Activated CD8-positive, alpha-beta T cell treated with anti-CD3 and anti-CD28 coated beads, Interleukin-2, amount 10 ng/mL, durations not matched to agents 7 days and 5 days (primary cell): Measurements from ENCODE around the gene MUC15. TPM values are rescaled to one million over a fixed set of nuclear protein-coding genes. Genes with fewer than 3 reads are reported as not detected.
"Not testable (repeated sequence)": the region's sequence is repeated elsewhere in the genome, so short reads cannot be mapped to it uniquely, and the experiment has no call there.

ENCODE experiments used
- ATAC-seq: fragments of 150-1000 bp; cut with Tn5 transposase; one replicate; pipeline ENCODE4 v1.10.0; 2021; ENCODE audit warnings: moderate library complexity
- CTCF ChIA-PET: fragments of 350-600 bp; sonication (Branson Sonifier 250); formaldehyde crosslinking; loops from one replicate; lab custom pipeline; 2021; ENCODE audit warnings: antibody characterized with exemption; lab: Charles Lee
- POLR2A ChIA-PET: fragments of 350-600 bp; sonication (Branson Sonifier 250); formaldehyde crosslinking; loops from one replicate; lab custom pipeline; 2021; ENCODE audit warnings: antibody characterized with exemption; lab: Charles Lee
- DNase-seq: peaks from one replicate; pipeline ENCODE4 v3.0.0-alpha.2; 2020
- H3K27ac Mint-ChIP-seq: one replicate; pipeline ENCODE4 v1.8.0; 2021; ENCODE audit warnings: mild to moderate bottlenecking, mixed read lengths
- H3K27me3 Mint-ChIP-seq: one replicate; pipeline ENCODE4 v1.8.0; 2021; ENCODE audit warnings: low read depth, mixed read lengths
- H3K36me3 Mint-ChIP-seq: one replicate; pipeline ENCODE4 v1.8.0; 2021; ENCODE audit warnings: low read depth, mixed read lengths
- H3K4me1 Mint-ChIP-seq: one replicate; pipeline ENCODE4 v1.8.0; 2021; ENCODE audit warnings: low read depth, mixed read lengths
- H3K4me3 Mint-ChIP-seq: one replicate; pipeline ENCODE4 v1.8.0; 2021; ENCODE audit warnings: mild to moderate bottlenecking, mixed read lengths
- H3K9me3 Mint-ChIP-seq: one replicate; pipeline ENCODE4 v1.8.0; 2022; ENCODE audit warnings: mixed read lengths; ENCODE audit not compliant: insufficient read depth
- total RNA-seq, 2 experiments: library from RNA; stranded (reverse); gene quantifications; one replicate each; pipeline ENCODE4 v1.2.3, GENCODE V29; 2021

MUC15 gene
- total RNA-seq, result not detected

DNA sequence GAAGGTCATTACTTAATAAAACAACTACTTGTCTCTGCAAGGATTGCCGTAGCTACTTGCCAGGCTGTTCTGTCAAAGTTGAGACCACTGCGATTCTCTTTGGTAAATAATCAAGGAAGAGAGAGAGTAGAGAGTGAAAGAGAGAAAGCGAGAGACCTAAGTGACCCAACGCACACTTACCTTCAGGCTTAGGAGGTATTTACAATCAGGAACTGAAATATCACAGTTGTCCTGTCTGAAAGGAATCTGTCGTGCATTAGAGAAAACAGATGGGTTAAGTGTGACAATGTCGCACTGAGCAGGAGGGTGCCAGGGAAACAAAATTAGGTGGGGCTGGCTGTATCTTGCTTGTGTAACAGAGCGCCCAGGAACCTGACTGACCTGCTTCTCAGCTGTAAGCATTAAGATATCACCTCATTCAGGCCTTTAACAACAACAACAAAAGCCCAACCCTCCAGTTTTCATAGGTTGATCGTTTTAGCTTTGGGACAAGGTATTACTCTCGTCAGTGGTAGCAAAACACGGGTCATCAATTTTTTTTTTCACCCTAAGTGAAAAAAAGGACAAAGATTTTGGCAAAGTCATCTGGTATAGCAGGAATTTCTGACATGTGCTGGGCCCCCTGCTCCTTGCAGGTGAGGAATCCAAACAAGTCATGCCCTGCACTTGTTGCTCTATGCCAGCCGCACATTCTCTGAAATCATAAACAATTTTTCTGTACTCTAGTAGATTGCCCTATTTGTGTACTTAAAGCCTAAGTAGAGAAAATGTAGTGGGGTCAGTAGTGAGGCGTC is at the start of gene MUC15:
Gene MUC15 (minus strand): TSS at position 403 of the 794 bp plus-strand sequence. CDS start 5,169 bp downstream, outside the sequence.
- ChIA-PET CTCF (no interaction called here), POLR2A (no interaction called here)
- Mint-ChIP-seq H3K27ac (no peak within 1 kb of the TSS), H3K4me3 (no peak within 1 kb of the TSS), H3K9me3 (no peaks in the 10 kb centered on the region), H3K36me3 (no peaks in the 10 kb centered on the region), H3K27me3 (no peaks in the 10 kb centered on the region), H3K4me1 (no peaks in the 10 kb centered on the region)
- ATAC-seq (no peak), DNase-seq (no peak)

DNA sequence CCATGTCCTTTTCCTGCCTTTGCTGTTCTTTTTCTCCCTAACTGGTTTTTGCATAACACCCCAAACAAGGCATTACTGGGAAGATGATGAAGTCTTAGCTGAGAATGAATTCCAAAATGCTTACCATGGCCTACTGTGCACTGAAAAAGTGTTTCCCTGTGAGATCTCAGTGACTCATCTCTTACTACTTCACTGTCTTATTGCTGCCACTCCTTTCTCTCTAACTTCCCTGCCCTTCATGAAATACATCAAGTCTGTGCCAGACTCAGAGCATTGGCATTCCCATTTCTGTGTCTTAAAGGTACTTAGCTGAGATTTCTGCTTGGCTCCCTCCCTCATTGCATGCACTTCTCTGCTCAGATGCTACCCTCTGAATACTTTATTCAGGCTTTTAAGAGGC is 49.1 kb upstream of the MUC15 start:
- no peaks in the 10 kb centered on the region for H3K4me1 Mint-ChIP-seq
- ChIA-PET POLR2A (no interaction called here), CTCF (no interaction called here)
- no peaks in the 10 kb centered on the region for H3K36me3 Mint-ChIP-seq
- no peaks in the 10 kb centered on the region for H3K27me3 Mint-ChIP-seq
- no peak overlapping the region for H3K4me3 Mint-ChIP-seq
- peaks cover 6% of the 10 kb centered on the region for H3K9me3 Mint-ChIP-seq
- no peak for ATAC-seq
- no peak for DNase-seq
- no peak overlapping the region for H3K27ac Mint-ChIP-seq

DNA sequence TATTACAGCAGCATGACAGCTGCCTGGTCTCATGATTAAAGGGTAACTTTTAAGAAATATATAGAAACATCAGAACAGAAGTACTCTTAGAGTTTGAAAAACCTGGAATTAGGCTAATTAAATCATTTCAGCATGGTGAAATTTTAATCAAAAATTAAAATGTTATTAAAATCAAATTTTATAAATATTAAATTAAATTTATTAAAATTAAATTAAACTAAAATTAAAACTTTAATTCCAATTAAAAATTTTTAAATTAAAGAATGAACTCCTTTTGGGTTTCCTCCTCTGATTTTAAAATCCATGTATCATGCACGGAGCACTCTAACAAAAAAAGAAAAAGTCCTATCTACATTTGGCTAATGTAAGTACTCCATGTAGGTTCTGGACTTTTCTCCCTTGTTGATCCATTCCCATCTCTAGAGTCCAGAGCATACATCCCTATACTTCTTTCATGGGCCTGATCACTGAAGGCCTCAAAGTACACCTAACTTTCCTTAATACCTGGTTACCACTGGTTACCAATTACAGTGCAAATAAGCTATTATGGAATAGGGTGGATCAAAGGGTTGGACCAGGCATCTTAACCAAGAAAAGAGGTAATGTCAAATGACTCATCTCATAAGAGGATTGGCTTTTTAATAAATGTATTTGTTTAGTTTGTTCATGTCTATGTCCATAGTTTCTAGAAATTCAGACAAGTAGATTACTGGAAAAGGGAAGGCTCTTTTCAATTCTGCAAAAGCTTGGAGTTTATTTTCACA is 48.4 kb upstream of the MUC15 start:
- ChIA-PET CTCF (no interaction called here), POLR2A (no interaction called here)
- H3K9me3 Mint-ChIP-seq, result peaks cover 6% of the 10 kb centered on the region
- no peaks in the 10 kb centered on the region for H3K36me3 Mint-ChIP-seq
- H3K27me3 Mint-ChIP-seq, result no peaks in the 10 kb centered on the region
- no peaks in the 10 kb centered on the region for H3K4me1 Mint-ChIP-seq
- no peak for ATAC-seq
- H3K27ac Mint-ChIP-seq, result no peak overlapping the region
- H3K4me3 Mint-ChIP-seq, result no peak overlapping the region
- no peak for DNase-seq

GRCh38 chr11:26618441-26618840 is 46.4 kb upstream of the MUC15 start:
- ATAC-seq (no peak), DNase-seq (no peak)
- Mint-ChIP-seq H3K4me1 (no peaks in the 10 kb centered on the region), H3K36me3 (no peaks in the 10 kb centered on the region), H3K27ac (no peak overlapping the region), H3K4me3 (no peak overlapping the region), H3K9me3 (peaks cover 11% of the 10 kb centered on the region), H3K27me3 (no peaks in the 10 kb centered on the region)
- POLR2A ChIA-PET, result no interaction called here
- CTCF ChIA-PET, result no interaction called here

DNA sequence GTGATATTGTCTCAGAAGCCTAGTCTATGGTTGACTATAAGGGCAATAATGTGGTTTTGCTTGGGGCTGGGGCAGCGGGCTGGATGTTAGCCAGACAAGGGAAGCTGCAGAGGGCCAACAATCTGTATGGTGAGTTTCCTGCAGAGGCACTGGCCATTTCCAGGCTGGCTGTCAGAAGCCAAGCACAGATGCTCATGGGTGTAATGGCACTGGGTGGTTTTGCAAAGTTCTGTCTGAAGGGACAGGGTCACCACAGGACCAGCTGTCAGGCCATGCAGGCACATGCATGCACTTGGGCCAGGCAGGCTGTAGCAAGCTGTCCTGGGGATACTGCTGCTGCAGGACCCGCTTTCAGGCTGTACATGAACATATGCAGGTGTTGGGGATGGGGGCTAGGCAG is 41.7 kb upstream of the MUC15 start:
- Mint-ChIP-seq H3K36me3 (no peaks in the 10 kb centered on the region), H3K27me3 (no peaks in the 10 kb centered on the region), H3K9me3 (peaks cover 14% of the 10 kb centered on the region), H3K27ac (no peak overlapping the region), H3K4me3 (no peak overlapping the region), H3K4me1 (no peaks in the 10 kb centered on the region)
- DNase-seq, result no peak
- ChIA-PET CTCF (no interaction called here), POLR2A (no interaction called here)
- ATAC-seq, result no peak

DNA sequence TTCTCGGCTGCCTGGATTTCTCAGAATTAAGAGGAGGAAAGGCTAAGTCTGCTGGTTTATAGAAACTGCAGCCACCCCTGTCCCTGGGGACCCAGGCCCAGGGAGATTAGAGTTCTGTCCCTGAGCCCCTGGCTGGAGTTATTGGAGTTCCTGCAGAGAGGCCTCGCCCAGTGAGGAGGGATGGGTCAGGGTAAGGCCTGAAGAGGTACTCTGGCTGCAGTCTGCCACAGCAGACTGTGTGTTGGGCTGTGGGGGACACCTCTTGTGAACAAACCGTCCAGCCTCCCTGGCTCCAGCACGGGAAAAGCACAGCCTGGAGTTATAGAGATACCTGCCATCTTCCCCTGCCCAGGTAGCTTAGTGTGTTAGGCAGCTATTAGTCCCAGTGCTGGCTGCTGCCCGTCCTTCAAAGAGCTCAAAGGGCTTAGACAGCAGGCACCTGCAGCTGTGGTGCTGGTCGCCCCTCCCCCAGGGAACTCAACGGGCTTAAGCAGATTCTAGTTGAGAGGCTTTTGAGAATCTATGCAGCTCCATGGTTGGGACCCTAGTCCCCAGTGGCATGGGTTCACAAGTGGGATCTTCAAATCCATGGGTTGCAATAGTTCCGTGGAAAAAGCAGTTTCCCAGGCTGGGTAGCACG is 36.6 kb upstream of the MUC15 start:
- Mint-ChIP-seq H3K4me1 (no peaks in the 10 kb centered on the region), H3K36me3 (no peaks in the 10 kb centered on the region), H3K9me3 (peaks cover 20% of the 10 kb centered on the region), H3K4me3 (no peak overlapping the region), H3K27ac (no peak overlapping the region), H3K27me3 (no peaks in the 10 kb centered on the region)
- ChIA-PET POLR2A (no interaction called here), CTCF (no interaction called here)
- DNase-seq (no peak), ATAC-seq (no peak)

GRCh38 chr11:26607725-26608506 is 35.9 kb upstream of the MUC15 start:
- no peak for DNase-seq
- Mint-ChIP-seq H3K9me3 (peaks cover 16% of the 10 kb centered on the region), H3K4me1 (no peaks in the 10 kb centered on the region), H3K36me3 (no peaks in the 10 kb centered on the region), H3K27me3 (no peaks in the 10 kb centered on the region), H3K4me3 (no peak overlapping the region), H3K27ac (no peak overlapping the region)
- ChIA-PET CTCF (no interaction called here), POLR2A (no interaction called here)
- ATAC-seq, result no peak

DNA sequence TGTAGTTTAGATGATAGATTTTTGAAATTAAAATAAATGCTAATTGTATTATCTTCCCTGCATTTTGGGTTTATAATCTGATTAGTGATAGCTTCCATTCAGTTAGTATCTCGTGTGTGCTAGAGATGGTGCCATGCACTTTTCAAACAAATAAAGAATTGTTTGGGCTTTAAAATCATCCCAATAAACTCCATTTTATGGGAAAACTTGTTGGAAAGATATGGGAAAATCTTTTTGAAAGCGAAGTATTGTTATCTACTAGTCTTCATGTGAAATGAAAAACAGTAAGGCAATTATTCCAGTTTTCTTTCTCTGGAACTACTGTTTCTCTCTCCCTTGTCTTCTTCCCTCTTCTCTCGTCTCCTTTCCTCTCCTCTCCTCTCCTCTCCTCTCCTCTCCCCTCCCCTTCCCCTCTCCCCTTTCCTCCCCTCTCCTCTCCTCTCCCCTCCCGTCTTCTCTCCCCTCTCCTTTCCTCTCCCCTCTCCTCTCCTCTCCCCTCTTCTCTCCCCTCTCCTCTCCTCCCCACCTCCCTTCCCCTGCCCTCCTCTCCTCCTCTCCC is 27.9 kb upstream of the MUC15 start:
- Mint-ChIP-seq H3K9me3 (no peaks in the 10 kb centered on the region), H3K27ac (no peak overlapping the region), H3K36me3 (no peaks in the 10 kb centered on the region), H3K4me3 (no peak overlapping the region), H3K4me1 (no peaks in the 10 kb centered on the region), H3K27me3 (no peaks in the 10 kb centered on the region)
- DNase-seq (no peak), ATAC-seq (no peak)
- ChIA-PET POLR2A (no interaction called here), CTCF (no interaction called here)

DNA sequence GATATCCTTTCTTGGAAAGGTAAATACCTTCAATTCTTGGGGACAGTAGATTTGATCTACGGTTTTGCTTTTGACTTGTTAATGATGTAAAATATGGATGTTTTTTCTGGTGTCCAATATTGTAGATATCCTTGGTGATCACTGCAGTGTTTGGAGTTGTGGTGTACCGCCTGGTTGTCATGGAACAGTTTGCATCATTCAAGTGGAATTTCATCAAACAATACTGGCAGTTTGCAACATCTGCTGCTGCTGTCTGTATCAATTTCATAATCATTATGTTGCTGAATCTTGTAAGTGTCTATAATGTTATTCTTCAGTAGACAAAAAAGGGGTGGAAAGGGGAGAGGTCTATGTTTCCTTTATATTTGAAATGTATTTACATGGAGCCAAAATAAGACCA is 27.4 kb upstream of the MUC15 start:
- Mint-ChIP-seq H3K9me3 (no peaks in the 10 kb centered on the region), H3K4me1 (no peaks in the 10 kb centered on the region), H3K36me3 (no peaks in the 10 kb centered on the region), H3K27me3 (no peaks in the 10 kb centered on the region), H3K4me3 (no peak overlapping the region), H3K27ac (no peak overlapping the region)
- ATAC-seq (no peak), DNase-seq (no peak)
- CTCF ChIA-PET, result no interaction called here
- POLR2A ChIA-PET, result no interaction called here

- Mint-ChIP-seq H3K27me3 (no peaks in the 10 kb centered on the region), H3K36me3 (no peaks in the 10 kb centered on the region), H3K4me3 (no peak overlapping the region), H3K27ac (no peak overlapping the region), H3K4me1 (no peaks in the 10 kb centered on the region), H3K9me3 (no peaks in the 10 kb centered on the region)
- ATAC-seq, result no peak
- ChIA-PET POLR2A (no interaction called here), CTCF (no interaction called here)
- no peak for DNase-seq
These were observed 25.8 kb upstream of the MUC15 start for GRCh38 chr11:26597899-26598298.

GRCh38 chr11:26597049-26597689 is 25.1 kb upstream of the MUC15 start:
- H3K27ac Mint-ChIP-seq, H3K9me3 Mint-ChIP-seq, POLR2A ChIA-PET, H3K4me1 Mint-ChIP-seq, CTCF ChIA-PET, H3K36me3 Mint-ChIP-seq, DNase-seq, H3K4me3 Mint-ChIP-seq, H3K27me3 Mint-ChIP-seq, ATAC-seq: not testable (repeated sequence)
